Measurements from ENCODE around the gene ADGRB2.

ADGRB2 gene

GRCh38 chr1:31764312-31765040, at the start of gene ADGRB2:
Gene ADGRB2, minus strand, starts transcription at chr1:31764340. Its CDS starts 7,119 bp downstream, at chr1:31757221.
- DNase-seq (ENCODE audit: low read depth in 2 of 2) = no peak

GRCh38 chr1:31812158-31812829, 48.2 kb upstream of the ADGRB2 start:
- no peak for DNase-seq (ENCODE audit: low read depth in 2 of 2)

GRCh38 chr1:31811605-31812004, 47.5 kb upstream of the ADGRB2 start:
- DNase-seq (ENCODE audit: low read depth in 2 of 2) = peak in 1 of 2 experiments; percentile 26

GRCh38 chr1:31809698-31810097, 45.6 kb upstream of the ADGRB2 start:
- no peak for DNase-seq (ENCODE audit: low read depth in 2 of 2)

- DNase-seq (ENCODE audit: low read depth in 2 of 2) = no peak
These were observed 43.3 kb upstream of the ADGRB2 start for GRCh38 chr1:31807273-31808048.

- DNase-seq (ENCODE audit: low read depth in 2 of 2) = no peak
These were observed 41.2 kb upstream of the ADGRB2 start for GRCh38 chr1:31805318-31805717.

- no peak for DNase-seq (ENCODE audit: low read depth in 2 of 2)
These were observed 40.0 kb upstream of the ADGRB2 start for GRCh38 chr1:31804098-31804497.

GRCh38 chr1:31803610-31804009, 39.5 kb upstream of the ADGRB2 start:
- DNase-seq (ENCODE audit: low read depth in 2 of 2) = no peak

- DNase-seq (ENCODE audit: low read depth in 2 of 2) = no peak
These were observed 38.3 kb upstream of the ADGRB2 start for GRCh38 chr1:31802190-31803150.

GRCh38 chr1:31801458-31801857, 37.3 kb upstream of the ADGRB2 start:
- no peak for DNase-seq (ENCODE audit: low read depth in 2 of 2)

GRCh38 chr1:31800674-31800967, 36.5 kb upstream of the ADGRB2 start:
- DNase-seq (ENCODE audit: low read depth in 2 of 2) = no peak

GRCh38 chr1:31799895-31800673, 35.9 kb upstream of the ADGRB2 start:
- no peak for DNase-seq (ENCODE audit: low read depth in 2 of 2)

GRCh38 chr1:31799196-31799894, 35.2 kb upstream of the ADGRB2 start:
- no peak for DNase-seq (ENCODE audit: low read depth in 2 of 2)

- DNase-seq (ENCODE audit: low read depth in 2 of 2) = peak; percentile 80 to 85
These were observed 34.5 kb upstream of the ADGRB2 start for GRCh38 chr1:31798433-31799195.

GRCh38 chr1:31798086-31798432, 33.9 kb upstream of the ADGRB2 start:
- DNase-seq (ENCODE audit: low read depth in 2 of 2) = no peak

- no peak for DNase-seq (ENCODE audit: low read depth in 2 of 2)
These were observed 33.1 kb upstream of the ADGRB2 start for GRCh38 chr1:31797216-31797615.

- DNase-seq (ENCODE audit: low read depth in 2 of 2) = no peak
These were observed 32.6 kb upstream of the ADGRB2 start for GRCh38 chr1:31796707-31797106.

- DNase-seq (ENCODE audit: low read depth in 2 of 2) = peak; percentile 67 to 71
These were observed 31.9 kb upstream of the ADGRB2 start for GRCh38 chr1:31795801-31796621.
